ENCODE data around the gene TOPORS. TPM values are rescaled to one million over a fixed set of nuclear protein-coding genes. Genes with fewer than 3 reads are reported as not detected.

The TOPORS gene
- total RNA-seq, 3 donors from 2014 or later = 20.2 to 35.6 (median 26.5) TPM

DNA sequence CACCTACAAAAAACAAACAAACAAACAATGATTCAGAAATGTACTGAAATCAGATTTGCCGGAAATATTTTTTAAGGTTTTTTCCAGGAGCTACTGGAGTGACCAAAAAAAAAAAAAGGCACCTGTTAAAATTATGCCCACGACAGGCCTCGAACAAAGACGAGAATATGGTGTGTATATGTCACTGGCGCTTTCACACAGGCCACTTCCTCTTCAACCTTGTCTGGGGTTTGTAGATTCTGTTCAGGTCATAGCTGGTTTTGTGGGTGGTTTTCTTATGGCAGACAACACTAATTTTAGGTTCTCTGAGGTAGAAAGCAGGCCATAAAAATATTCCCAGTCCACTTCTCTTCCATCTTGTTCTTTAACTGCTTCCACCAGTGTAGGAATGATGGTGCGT lies 13.6 kb upstream of the TOPORS start:
- Histone ChIP-seq H3K27ac (no peak overlapping the region), H3K9me3 (no peaks in the 10 kb centered on the region), H3K27me3 (no peaks in the 10 kb centered on the region), H3K4me3 (no peak overlapping the region), H3K36me3 (no peaks in the 10 kb centered on the region), H3K4me1 (peaks cover 0 to 2% of the 10 kb centered on the region in 2 donors)
- TF ChIP-seq, protein P1, sequence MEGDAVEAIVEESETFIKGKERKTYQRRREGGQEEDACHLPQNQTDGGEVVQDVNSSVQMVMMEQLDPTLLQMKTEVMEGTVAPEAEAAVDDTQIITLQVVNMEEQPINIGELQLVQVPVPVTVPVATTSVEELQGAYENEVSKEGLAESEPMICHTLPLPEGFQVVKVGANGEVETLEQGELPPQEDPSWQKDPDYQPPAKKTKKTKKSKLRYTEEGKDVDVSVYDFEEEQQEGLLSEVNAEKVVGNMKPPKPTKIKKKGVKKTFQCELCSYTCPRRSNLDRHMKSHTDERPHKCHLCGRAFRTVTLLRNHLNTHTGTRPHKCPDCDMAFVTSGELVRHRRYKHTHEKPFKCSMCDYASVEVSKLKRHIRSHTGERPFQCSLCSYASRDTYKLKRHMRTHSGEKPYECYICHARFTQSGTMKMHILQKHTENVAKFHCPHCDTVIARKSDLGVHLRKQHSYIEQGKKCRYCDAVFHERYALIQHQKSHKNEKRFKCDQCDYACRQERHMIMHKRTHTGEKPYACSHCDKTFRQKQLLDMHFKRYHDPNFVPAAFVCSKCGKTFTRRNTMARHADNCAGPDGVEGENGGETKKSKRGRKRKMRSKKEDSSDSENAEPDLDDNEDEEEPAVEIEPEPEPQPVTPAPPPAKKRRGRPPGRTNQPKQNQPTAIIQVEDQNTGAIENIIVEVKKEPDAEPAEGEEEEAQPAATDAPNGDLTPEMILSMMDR (IDR thresholded peaks at IDR 0.05) = no peak
- TF ChIP-seq POLR2AphosphoS5 (IDR thresholded peaks at IDR 0.05) (no peak), POLR2A (IDR thresholded peaks at IDR 0.05) (no peak)
- intact Hi-C loops (cut with DNase I; ENCODE audit: low total_unique reads) = no loop called here
- no peak for DNase-seq (ENCODE audit: low spot score in 2 of 2)

DNA sequence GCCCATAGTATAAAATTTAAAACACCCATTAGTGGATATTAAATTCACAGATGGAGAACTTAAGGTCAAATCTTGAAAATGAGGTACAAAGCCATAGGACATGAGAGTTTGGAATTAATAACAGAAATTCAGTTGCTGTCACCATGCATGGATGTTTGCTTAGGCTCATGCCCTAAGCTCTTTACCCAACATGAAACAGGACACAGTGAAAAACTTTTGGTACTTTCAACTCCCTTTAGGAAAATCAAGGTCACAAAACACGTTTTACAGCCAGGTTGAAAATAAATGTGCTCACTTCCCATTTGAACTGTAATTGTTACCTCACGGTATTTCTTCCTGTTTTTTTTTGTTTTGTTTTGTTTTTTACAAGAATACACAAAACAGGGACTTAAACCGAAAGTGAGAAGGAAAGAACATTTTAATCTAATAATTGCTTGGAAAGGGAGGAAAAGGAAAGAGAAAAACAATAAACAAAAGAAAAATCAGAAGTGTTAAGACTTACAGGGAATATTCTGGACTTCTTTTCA lies 6.1 kb upstream of the TOPORS start:
- Histone ChIP-seq H3K27me3 (no peaks in the 10 kb centered on the region), H3K4me3 (no peak overlapping the region), H3K9me3 (no peaks in the 10 kb centered on the region), H3K27ac (no peak overlapping the region), H3K4me1 (no peaks in the 10 kb centered on the region), H3K36me3 (no peaks in the 10 kb centered on the region)
- no peak for DNase-seq (ENCODE audit: low spot score in 2 of 2)
- TF ChIP-seq, protein P1 (IDR thresholded peaks at IDR 0.05) = no peak
- TF ChIP-seq POLR2AphosphoS5 (IDR thresholded peaks at IDR 0.05) (no peak), POLR2A (IDR thresholded peaks at IDR 0.05) (no peak)
- intact Hi-C loops (cut with DNase I; ENCODE audit: low total_unique reads) = loop anchor here (10.0 kb wide), 1 partner anchor 174 kb away; the partner anchor contains the start of gene ACO1

DNA sequence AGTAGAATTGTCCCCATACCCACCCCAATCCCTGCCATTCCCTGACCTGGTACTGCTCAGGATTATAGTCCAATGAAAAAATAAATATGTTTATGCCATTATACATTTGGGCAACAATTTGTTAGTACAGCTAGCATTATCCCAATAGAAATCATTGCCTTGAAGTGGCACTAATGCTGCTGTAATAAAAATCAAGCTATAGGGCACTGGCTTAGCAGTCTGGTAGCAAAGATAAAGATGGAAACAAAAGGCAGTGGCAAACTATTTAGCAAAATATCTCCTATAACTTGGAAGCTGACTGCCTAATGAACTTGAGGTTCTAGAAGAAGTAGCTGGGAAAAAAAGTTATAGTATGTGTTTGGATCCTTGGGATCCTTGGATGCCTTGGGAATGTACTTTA lies 2.2 kb upstream of the TOPORS start:
- peaks cover 0 to 7% of the 10 kb centered on the region in 2 donors for H3K4me1 ChIP-seq
- H3K27me3 ChIP-seq = no peaks in the 10 kb centered on the region
- DNase-seq (ENCODE audit: low spot score in 2 of 2) = no peak
- no peaks in the 10 kb centered on the region for H3K36me3 ChIP-seq
- no peak overlapping the region for H3K27ac ChIP-seq
- no peaks in the 10 kb centered on the region for H3K9me3 ChIP-seq
- H3K4me3 ChIP-seq = no peak overlapping the region
- intact Hi-C loops (cut with DNase I; ENCODE audit: low total_unique reads) = loop anchor here (10.0 kb wide), 1 partner anchor 170 kb away; the partner anchor contains the start of gene ACO1
- TF ChIP-seq POLR2AphosphoS5 (IDR thresholded peaks at IDR 0.05) = no peak
- TF ChIP-seq POLR2A (IDR thresholded peaks at IDR 0.05) = no peak
- TF ChIP-seq, protein P1 (IDR thresholded peaks at IDR 0.05) = no peak

GRCh38 chr9:32554107-32554506 lies 1.7 kb upstream of the TOPORS start:
- TF ChIP-seq POLR2AphosphoS5 (IDR thresholded peaks at IDR 0.05) = no peak
- TF ChIP-seq, protein P1 (IDR thresholded peaks at IDR 0.05) = no peak
- no peak for TF ChIP-seq POLR2A (IDR thresholded peaks at IDR 0.05)
- no peaks in the 10 kb centered on the region for H3K36me3 ChIP-seq
- intact Hi-C loops (cut with DNase I; ENCODE audit: low total_unique reads) = loop anchor here (10.0 kb wide), 1 partner anchor 169 kb away; the partner anchor contains the start of gene ACO1
- no peak overlapping the region for H3K27ac ChIP-seq
- peaks cover 0 to 7% of the 10 kb centered on the region in 2 donors for H3K4me1 ChIP-seq
- no peak for DNase-seq (ENCODE audit: low spot score in 2 of 2)
- H3K4me3 ChIP-seq = no peak overlapping the region
- H3K27me3 ChIP-seq = no peaks in the 10 kb centered on the region
- no peaks in the 10 kb centered on the region for H3K9me3 ChIP-seq

DNA sequence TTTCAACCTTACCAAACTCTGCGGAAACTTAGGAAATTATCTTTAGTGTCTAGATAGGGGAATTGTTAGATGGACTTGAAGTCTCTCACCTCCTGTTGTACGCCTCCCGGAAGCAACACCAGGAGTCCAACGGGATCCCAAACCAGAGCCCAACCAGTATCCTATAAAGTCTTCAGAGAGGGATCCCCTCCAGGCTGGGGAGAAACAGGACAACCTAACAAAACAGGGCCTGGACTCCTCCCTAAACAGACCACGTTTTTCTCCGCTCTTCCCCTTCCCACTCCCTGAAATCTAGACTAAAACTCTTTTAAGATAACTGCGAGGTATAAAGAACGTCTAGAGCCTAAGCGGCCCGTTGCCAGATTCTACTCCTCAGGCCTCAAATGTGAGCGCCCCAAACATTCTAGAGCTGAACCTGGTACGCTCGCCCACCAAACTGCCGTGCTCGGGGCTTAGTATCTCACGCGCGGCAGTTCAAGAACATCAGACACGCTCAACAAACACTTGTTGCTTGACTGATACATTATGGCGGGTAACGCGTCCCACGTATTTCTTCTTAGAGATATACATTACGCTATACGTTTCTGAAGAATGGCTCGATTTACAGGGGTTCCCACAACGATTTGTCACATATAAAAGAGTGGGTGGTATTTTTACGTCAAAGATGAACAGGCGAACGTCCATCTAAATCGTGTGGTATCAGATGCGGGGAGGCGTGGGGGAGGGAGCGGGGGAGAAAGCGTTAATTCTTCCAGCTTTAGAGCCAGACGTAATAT lies 922 bp downstream of the TOPORS start:
- Histone ChIP-seq H3K27me3 (no peaks in the 10 kb centered on the region), H3K36me3 (no peaks in the 10 kb centered on the region), H3K4me3 (peak overlapping the region; percentile 69 to 84 (median 76)), H3K9me3 (no peaks in the 10 kb centered on the region), H3K27ac (peak overlapping the region; percentile 96 to 97), H3K4me1 (peaks cover 0 to 7% of the 10 kb centered on the region in 2 donors)
- TF ChIP-seq, protein P1 (IDR thresholded peaks at IDR 0.05) = no peak
- TF ChIP-seq POLR2A (IDR thresholded peaks at IDR 0.05) = no peak
- no peak for TF ChIP-seq POLR2AphosphoS5 (IDR thresholded peaks at IDR 0.05)
- intact Hi-C loops (cut with DNase I; ENCODE audit: low total_unique reads) = loop anchor here (10.0 kb wide), 1 partner anchor 167 kb away; the partner anchor contains the start of gene ACO1
- peak in 1 of 2 donors; percentile 32 for DNase-seq (ENCODE audit: low spot score in 2 of 2)

Measured in breast epithelium (tissue), 4 donors.